Neural progenitor cell (in vitro differentiated cells): Measurements from ENCODE around the gene MZT2B. TPM values are rescaled to one million over a fixed set of nuclear protein-coding genes. Genes with fewer than 3 reads are reported as not detected.
"Not testable (repeated sequence)": the region's sequence is repeated elsewhere in the genome, so short reads cannot be mapped to it uniquely, and the experiment has no call there.

Source experiments
- DNase-seq: peaks from one replicate; pipeline ENCODE4 v3.0.0-alpha.2; 2016; ENCODE audit warnings: low spot score
- H2AFZ ChIP-seq: fragments of 200-600 bp; sonication (generic); replicated peaks from 2 replicates; pipeline ENCODE4 v1.6.1; 2016; ENCODE audit warnings: antibody characterized with exemption
- H3F3A ChIP-seq: fragments of 200-600 bp; sonication (generic); 2 replicates; pipeline ENCODE4 v1.6.1; 2016; ENCODE audit warnings: antibody characterized with exemption, low read depth
- H3K27ac ChIP-seq: fragments of 200-600 bp; sonication (generic); 2 replicates; pipeline ENCODE4 v1.5.1; 2016; ENCODE audit warnings: mild to moderate bottlenecking
- H3K27me3 ChIP-seq: fragments of 200-600 bp; sonication (generic); 2 replicates; pipeline ENCODE4 v1.6.1; 2016; ENCODE audit warnings: mild to moderate bottlenecking, moderate library complexity
- H3K36me3 ChIP-seq: fragments of 200-600 bp; sonication (generic); 2 replicates; pipeline ENCODE4 v1.5.1; 2016
- H3K4me1 ChIP-seq: fragments of 200-600 bp; sonication (generic); 2 replicates; pipeline ENCODE4 v1.6.1; 2016; ENCODE audit warnings: mixed run types
- H3K4me2 ChIP-seq: fragments of 200-600 bp; sonication (generic); 2 replicates; pipeline ENCODE4 v1.6.1; 2016
- H3K4me3 ChIP-seq: fragments of 200-600 bp; sonication (generic); 2 replicates; pipeline ENCODE4 v1.5.1; 2016
- H3K79me2 ChIP-seq: fragments of 200-600 bp; sonication (generic); 2 replicates; pipeline ENCODE4 v1.6.1; 2016; ENCODE audit warnings: low read depth
- H3K9ac ChIP-seq: fragments of 200-600 bp; sonication (generic); 2 replicates; pipeline ENCODE4 v1.6.1; 2016
- H3K9me3 ChIP-seq: fragments of 200-600 bp; sonication (generic); 2 replicates; pipeline ENCODE4 v1.5.1; 2016; ENCODE audit warnings: low read depth
- H4K20me1 ChIP-seq: fragments of 200-600 bp; sonication (generic); 2 replicates; pipeline ENCODE4 v1.6.1; 2016; ENCODE audit warnings: low read depth
- H3K27ac Mint-ChIP-seq: 3 replicates; pipeline ENCODE4 v1.8.0; 2021; ENCODE audit warnings: mixed read lengths
- H3K27me3 Mint-ChIP-seq: 2 replicates; pipeline ENCODE4 v1.8.0; 2022; ENCODE audit warnings: low read depth, mild to moderate bottlenecking, inconsistent platforms, moderate library complexity, mixed read lengths; ENCODE audit not compliant: insufficient read depth
- H3K36me3 Mint-ChIP-seq: 3 replicates; pipeline ENCODE4 v1.8.0; 2021; ENCODE audit warnings: mixed read lengths
- H3K4me1 Mint-ChIP-seq: 3 replicates; pipeline ENCODE4 v1.8.0; 2021; ENCODE audit warnings: mixed read lengths
- H3K4me3 Mint-ChIP-seq: 3 replicates; pipeline ENCODE4 v1.8.0; 2021; ENCODE audit warnings: mild to moderate bottlenecking, moderate library complexity, mixed read lengths
- H3K9me3 Mint-ChIP-seq: 3 replicates; pipeline ENCODE4 v1.8.0; 2020; ENCODE audit warnings: mixed read lengths
- EZH2 ChIP-seq: fragments of 200-600 bp; sonication (generic); IDR thresholded peaks from 2 replicates; pipeline ENCODE4 v1.6.1; 2017; ENCODE audit warnings: antibody characterized with exemption, mild to moderate bottlenecking, moderate library complexity
- EZH2phosphoT487 ChIP-seq: fragments of 200-600 bp; sonication (generic); IDR thresholded peaks from 2 replicates; pipeline ENCODE4 v1.6.1; 2017; ENCODE audit warnings: antibody characterized with exemption
- total RNA-seq: library from RNA; depleted of rRNA; stranded (reverse); fragments of >200 nt; gene quantifications from 2 replicates; pipeline ENCODE4 v1.2.3, GENCODE V29; 2015; ENCODE audit warnings: low replicate concordance
- TF ChIP-seq, protein P1 (sequence below): fragments of 200-600 bp; sonication (generic); IDR thresholded peaks from 2 replicates; pipeline ENCODE4 v1.5.1; 2017; ENCODE audit warnings: antibody characterized with exemption, mild to moderate bottlenecking

The MZT2B gene
- total RNA-seq, 1 donor from 2014 or later: 21.4 TPM

DNA sequence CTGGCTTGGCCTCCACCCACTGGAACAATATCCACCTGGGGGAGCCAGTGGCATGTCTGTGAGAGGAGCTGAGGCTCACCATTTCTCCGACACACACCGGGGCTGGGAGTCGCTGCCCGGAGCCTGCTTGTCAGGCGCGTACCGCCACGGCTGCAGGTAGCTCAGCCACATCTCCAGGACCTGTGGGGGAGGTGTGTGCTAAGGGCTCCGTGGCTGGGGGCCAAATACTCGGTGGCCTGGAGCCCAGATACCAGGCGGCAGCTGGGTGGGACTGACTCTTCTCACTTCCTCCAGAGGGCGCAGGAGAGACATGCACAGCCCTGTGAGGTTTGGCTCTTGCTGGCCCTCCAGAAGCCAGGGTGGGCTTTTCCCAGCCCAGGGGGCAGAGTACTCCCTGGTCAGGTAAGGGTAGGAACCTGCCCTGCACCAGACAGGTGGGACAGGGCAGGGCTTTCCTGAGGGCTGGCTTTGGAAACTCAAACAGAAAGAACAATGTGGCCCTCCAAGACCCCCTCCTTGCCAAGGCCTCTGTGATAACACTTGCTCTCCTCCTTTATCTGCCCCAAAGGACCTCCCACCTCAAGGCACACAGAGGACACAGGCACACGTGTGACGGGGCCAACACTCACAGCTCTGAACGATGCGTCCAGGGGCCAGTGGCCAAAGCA is 26.0 kb upstream of the MZT2B start:
- not testable (repeated sequence) for H3K4me3 Mint-ChIP-seq, H3K36me3 ChIP-seq, H3K9me3 ChIP-seq

DNA sequence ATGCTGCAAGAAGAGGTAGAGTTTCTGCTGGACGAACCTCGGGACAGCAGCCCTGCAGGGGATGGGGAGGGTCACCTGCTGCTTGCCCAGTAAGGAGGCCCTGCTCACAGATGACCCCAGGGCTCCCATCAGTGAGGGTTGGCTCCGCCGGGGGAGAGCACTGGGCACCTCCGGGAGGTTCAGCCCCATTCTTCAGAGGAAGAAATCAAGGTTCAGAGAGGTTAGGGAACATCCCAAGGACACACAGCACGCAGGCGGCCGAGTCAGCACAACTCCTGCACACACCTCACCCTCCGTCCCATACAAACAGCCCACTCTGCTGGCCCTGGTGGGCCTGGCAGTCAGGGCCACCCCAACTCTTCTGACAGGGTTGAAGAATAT is 25.4 kb upstream of the MZT2B start:
- Histone ChIP-seq H3K9ac (no peak overlapping the region), H3K79me2 (no peaks in the 10 kb centered on the region), H3K27ac (no peak overlapping the region), H3K36me3 (no peaks in the 10 kb centered on the region), H2AFZ (no peak overlapping the region), H3K4me3 (no peak overlapping the region), H3K4me1 (no peaks in the 10 kb centered on the region), H3K9me3 (no peaks in the 10 kb centered on the region), H3K4me2 (no peak overlapping the region), H4K20me1 (peaks cover 22% of the 10 kb centered on the region), H3F3A (no peaks in the 10 kb centered on the region), H3K27me3 (no peaks in the 10 kb centered on the region)
- Mint-ChIP-seq H3K27me3 (peaks cover 2% of the 10 kb centered on the region), H3K27ac (no peak overlapping the region), H3K4me1 (no peaks in the 10 kb centered on the region), H3K9me3 (no peaks in the 10 kb centered on the region), H3K4me3 (no peak overlapping the region), H3K36me3 (peaks cover 2% of the 10 kb centered on the region)
- DNase-seq: no peak
- TF ChIP-seq, protein P1, sequence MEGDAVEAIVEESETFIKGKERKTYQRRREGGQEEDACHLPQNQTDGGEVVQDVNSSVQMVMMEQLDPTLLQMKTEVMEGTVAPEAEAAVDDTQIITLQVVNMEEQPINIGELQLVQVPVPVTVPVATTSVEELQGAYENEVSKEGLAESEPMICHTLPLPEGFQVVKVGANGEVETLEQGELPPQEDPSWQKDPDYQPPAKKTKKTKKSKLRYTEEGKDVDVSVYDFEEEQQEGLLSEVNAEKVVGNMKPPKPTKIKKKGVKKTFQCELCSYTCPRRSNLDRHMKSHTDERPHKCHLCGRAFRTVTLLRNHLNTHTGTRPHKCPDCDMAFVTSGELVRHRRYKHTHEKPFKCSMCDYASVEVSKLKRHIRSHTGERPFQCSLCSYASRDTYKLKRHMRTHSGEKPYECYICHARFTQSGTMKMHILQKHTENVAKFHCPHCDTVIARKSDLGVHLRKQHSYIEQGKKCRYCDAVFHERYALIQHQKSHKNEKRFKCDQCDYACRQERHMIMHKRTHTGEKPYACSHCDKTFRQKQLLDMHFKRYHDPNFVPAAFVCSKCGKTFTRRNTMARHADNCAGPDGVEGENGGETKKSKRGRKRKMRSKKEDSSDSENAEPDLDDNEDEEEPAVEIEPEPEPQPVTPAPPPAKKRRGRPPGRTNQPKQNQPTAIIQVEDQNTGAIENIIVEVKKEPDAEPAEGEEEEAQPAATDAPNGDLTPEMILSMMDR: no peak
- TF ChIP-seq EZH2phosphoT487: no peak
- TF ChIP-seq EZH2: no peak

More for the DNA sequence above, 26.0 kb upstream of the MZT2B start:
- H3K27me3 ChIP-seq, H3K27ac ChIP-seq, H3F3A ChIP-seq, H3K27me3 Mint-ChIP-seq, H3K4me2 ChIP-seq, H3K4me1 ChIP-seq, H3K9me3 Mint-ChIP-seq, H3K36me3 Mint-ChIP-seq, H2AFZ ChIP-seq, H3K9ac ChIP-seq, H3K4me3 ChIP-seq, H3K4me1 Mint-ChIP-seq, H3K79me2 ChIP-seq, H3K27ac Mint-ChIP-seq: not testable (repeated sequence)
- TF ChIP-seq, protein P1: peak; percentile 64
- peaks cover 18% of the 10 kb centered on the region for H4K20me1 ChIP-seq
- DNase-seq: peak; percentile 79

DNA sequence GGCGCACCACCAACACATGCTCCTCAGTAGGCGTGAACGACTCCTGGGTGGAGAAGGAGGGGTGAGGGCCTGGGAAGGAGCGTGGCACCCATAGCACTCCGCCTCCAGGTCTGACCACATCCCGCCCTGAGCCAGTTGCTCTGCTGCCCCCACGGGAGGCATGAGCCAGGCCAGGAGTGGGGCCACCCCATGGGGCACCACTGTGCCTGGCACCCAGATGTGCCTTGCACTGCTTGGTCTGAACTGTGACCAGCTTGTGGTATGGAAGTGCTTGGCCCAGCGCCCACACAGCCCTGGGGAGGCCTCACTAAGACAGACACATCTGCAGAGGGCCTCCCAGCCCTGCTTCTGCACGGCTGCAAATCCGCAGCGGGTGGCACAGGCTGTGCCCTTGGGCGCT is 24.7 kb upstream of the MZT2B start:
- not testable (repeated sequence) for H3K27ac ChIP-seq, H3K4me1 ChIP-seq, H3K9me3 ChIP-seq, H3K36me3 Mint-ChIP-seq, H3F3A ChIP-seq, DNase-seq, H3K79me2 ChIP-seq, H3K9ac ChIP-seq, H3K4me2 ChIP-seq, H3K36me3 ChIP-seq, H3K27ac Mint-ChIP-seq, H3K9me3 Mint-ChIP-seq, H3K27me3 Mint-ChIP-seq, H3K4me3 Mint-ChIP-seq, H2AFZ ChIP-seq, H3K4me3 ChIP-seq, H3K27me3 ChIP-seq, H3K4me1 Mint-ChIP-seq
- peaks cover 22% of the 10 kb centered on the region for H4K20me1 ChIP-seq

DNA sequence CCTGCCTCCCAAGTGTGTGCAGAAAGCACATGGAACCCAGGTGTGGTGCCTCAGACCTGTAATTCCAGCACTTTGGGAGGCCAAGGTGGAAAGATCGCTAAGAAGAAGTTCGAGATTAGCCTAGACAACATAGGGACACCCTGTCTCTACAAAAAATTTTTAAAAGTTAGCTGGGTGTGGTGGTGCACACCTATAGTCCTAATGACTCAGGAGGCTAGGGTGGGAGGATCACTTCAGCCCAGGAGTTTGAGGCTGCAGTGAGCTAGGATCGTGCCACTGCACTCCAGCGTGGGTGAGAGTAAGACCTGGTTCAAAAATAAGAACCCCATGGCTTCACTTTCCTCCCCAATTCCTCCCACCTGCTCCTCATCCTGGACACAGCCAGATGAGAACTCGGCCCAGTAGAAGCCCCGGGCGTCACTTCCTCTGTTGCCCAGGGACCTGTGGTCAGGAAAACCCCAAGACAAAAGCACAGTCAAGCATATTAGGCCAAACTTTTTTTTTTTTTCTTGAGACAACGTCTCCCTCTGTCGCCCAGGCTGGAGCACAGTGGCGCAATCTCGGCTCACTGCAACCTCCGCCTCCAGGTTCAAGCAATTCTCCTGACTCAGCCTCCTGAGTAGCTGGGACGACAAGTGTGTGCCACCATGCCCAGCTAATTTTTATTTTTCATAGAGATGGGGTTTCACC is 24.1 kb upstream of the MZT2B start:
- H3K4me2 ChIP-seq: not testable (repeated sequence)

More for the DNA sequence above, 24.1 kb upstream of the MZT2B start:
- not testable (repeated sequence) for H3K9me3 Mint-ChIP-seq, H3K9me3 ChIP-seq, H3K9ac ChIP-seq, H3K79me2 ChIP-seq, H3F3A ChIP-seq, H3K36me3 Mint-ChIP-seq, DNase-seq, H3K4me1 Mint-ChIP-seq, H3K27me3 Mint-ChIP-seq, H3K4me1 ChIP-seq, H3K4me3 Mint-ChIP-seq, H2AFZ ChIP-seq, H3K27ac Mint-ChIP-seq, H3K27ac ChIP-seq, H3K4me3 ChIP-seq, H3K36me3 ChIP-seq, H3K27me3 ChIP-seq
- H4K20me1 ChIP-seq: peaks cover 22% of the 10 kb centered on the region
